Caki2 (cell line): ENCODE measurements around the gene TMEM45B. TPM values are rescaled to one million over a fixed set of nuclear protein-coding genes. Genes with fewer than 3 reads are reported as not detected.
"Not testable (repeated sequence)": the region's sequence is repeated elsewhere in the genome, so short reads cannot be mapped to it uniquely, and the experiment has no call there.

ENCODE experiments used
- DNase-seq: peaks from one replicate; pipeline ENCODE4 v3.0.0-alpha.2; 2015; ENCODE audit warnings: low read depth
- in situ Hi-C: cut with HindIII; loops from 2 replicates; pipeline ENCODE4 v1.10.0; 2016; ENCODE audit warnings: low sequenced_read_pairs, low pct_unique_long_range_greater_than_20kb, mixed read lengths
- total RNA-seq: library from RNA; depleted of rRNA; stranded (reverse); fragments of >200 nt; shearing (Covaris generic); gene quantifications from 2 replicates; pipeline ENCODE4 v1.2.3, GENCODE V29; 2014; ENCODE audit warnings: low replicate concordance; rRNA removed

The TMEM45B gene
- total RNA-seq: 0.61 and 2.3 TPM in 2 replicates

GRCh38 chr11:129815596-129816461 is at the start of gene TMEM45B:
Gene TMEM45B, plus strand, starts transcription at chr11:129815848. Its CDS starts 36,635 bp downstream, at chr11:129852483.
- in situ Hi-C loops: no loop called here
- DNase-seq: no peak

DNA sequence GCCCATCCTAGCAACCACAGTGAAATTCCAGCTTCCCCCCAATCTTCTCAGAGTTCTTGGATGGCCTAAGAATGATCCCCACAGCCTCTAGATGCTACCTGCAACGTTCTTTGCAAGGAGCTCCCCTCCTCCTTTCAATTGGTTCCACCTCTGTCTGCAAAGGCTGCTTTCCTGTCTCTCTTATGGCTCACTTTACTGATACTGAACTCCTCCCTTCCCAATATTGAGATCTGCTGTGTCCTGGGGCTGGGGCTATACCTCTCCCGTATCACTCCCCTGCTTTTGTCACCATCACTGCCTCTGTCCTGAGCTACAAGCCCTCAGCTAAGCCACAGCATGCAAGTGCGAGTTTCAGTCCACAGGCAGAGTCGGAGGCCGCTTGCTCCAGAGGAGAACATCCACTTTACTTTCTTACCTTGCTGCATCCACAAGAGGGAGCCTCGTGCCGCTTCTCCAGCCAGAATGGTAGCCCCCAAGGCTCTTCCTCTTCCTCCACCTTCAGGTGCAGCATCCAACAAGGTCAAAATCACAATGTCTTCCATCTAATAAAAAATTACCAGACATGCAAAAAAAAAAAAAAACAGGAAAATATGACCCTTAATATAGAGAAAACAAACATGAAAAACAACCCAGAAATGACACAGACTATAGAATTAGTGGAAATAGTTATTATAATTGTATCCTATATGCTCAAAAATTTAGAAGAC is 48.6 kb upstream of the TMEM45B start:
- peak; percentile 1 for DNase-seq
- in situ Hi-C loops: no loop called here

- in situ Hi-C loops: no loop called here
- DNase-seq: no peak
Observed at GRCh38 chr11:129767827-129768226, 47.8 kb upstream of the TMEM45B start.

DNA sequence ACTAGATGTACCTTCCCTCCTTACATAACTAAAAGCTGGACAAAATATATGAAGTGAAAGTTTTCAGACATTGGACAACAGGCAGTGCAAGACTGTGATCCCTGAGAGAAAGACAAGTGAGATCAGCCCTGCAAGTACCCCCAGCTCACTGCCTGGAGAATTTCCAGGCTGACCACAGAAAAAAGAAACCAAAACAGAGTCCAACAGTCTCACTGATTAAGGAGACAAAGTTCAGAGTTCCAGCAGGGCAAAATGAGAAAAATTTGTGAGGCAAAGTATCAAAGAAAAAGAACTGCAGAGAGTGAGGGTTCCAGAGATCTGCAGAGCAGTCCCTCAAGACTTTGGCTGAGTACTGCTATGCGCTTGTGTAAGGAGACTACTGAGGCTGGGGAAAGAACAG is 47.3 kb upstream of the TMEM45B start:
- DNase-seq: no peak
- in situ Hi-C loops: no loop called here

- in situ Hi-C loops: no loop called here
- DNase-seq: no peak
Observed at GRCh38 chr11:129769059-129769458, 46.6 kb upstream of the TMEM45B start.

DNA sequence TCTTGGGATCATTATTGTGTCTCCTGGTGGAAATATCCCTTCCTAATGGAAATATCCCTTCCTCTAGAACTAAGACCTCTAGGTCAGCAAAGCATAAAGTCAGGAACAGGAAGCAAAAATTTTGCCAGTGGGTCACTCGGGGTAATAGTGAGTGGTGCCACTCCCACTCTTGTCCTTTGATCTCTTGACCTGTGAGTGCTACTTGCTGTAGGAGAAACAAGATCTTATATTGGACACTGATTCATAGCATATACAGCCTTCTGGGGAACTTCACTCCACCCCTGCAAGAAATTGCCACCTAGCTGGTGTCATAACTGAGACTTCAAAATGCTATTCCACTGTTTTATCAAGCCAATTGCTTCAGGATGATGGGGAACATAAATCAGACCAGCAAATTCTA is 44.7 kb upstream of the TMEM45B start:
- in situ Hi-C loops: no loop called here
- DNase-seq: no peak

- DNase-seq, in situ Hi-C loops: not testable (repeated sequence)
Observed at GRCh38 chr11:129771456-129771855, 44.2 kb upstream of the TMEM45B start.

- in situ Hi-C loops: no loop called here
- no peak for DNase-seq
Observed at GRCh38 chr11:129778877-129779276, 36.8 kb upstream of the TMEM45B start.

DNA sequence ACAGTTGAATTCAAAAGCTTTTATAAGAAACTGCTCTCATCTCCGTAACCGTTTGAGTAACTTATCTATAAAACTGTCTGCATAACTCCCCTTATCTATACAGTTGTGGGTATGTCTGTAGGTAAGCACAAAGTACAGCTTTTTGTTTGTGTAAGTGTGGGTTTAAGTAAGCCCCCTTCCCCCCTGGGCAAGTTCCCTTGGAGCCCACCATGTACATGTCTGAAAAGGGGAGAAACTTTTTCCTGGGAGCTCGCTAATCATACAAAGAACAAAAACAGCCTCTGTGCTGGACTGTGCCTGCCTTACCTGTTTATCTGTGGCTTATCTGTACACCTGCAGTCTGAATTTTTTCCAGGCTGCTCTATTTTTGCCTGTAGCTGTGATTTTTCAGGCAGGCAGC is 36.3 kb upstream of the TMEM45B start:
- DNase-seq: no peak
- in situ Hi-C loops: no loop called here

GRCh38 chr11:129785383-129786111 is 30.1 kb upstream of the TMEM45B start:
- peak; percentile 6 for DNase-seq
- in situ Hi-C loops: no loop called here

DNA sequence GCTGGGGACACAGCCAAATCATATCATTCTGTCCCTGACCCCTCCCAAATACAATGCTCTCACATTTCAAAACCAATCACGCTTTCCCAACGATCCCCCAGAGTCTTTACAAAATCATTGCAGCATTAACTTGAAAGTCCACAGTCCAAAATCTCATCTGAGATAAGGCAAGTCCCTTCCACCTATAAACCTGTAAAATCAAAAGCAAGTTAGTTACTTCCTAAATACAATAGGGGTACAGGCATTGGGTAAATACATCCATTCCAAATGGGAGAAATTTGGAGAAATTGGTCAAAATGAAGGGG is 29.6 kb upstream of the TMEM45B start:
- DNase-seq, in situ Hi-C loops: not testable (repeated sequence)

GRCh38 chr11:129787532-129788155 is 28.0 kb upstream of the TMEM45B start:
- no peak for DNase-seq
- in situ Hi-C loops: no loop called here

GRCh38 chr11:129788278-129788677 is 27.4 kb upstream of the TMEM45B start:
- in situ Hi-C loops: no loop called here
- DNase-seq: no peak

DNA sequence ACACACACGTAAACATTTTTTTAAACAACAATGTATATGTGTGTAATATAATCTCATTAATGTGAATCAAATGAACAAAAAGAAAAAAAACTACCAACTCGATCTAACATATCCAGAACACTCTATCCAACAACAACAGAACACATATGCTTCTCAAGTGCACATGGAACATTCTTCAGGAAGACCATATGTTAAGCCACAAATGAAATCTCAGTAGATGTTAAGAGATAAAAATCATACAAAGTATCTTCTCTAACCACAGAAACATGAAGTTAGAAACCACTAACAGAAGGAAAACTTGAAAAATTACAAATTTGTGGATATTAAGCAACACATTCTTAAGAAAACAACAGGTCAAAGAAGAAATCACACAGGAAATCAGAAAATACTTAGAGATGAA is 25.5 kb upstream of the TMEM45B start:
- in situ Hi-C loops: no loop called here
- no peak for DNase-seq

- in situ Hi-C loops: no loop called here
- DNase-seq: no peak
Observed at GRCh38 chr11:129791515-129791914, 24.1 kb upstream of the TMEM45B start.

DNA sequence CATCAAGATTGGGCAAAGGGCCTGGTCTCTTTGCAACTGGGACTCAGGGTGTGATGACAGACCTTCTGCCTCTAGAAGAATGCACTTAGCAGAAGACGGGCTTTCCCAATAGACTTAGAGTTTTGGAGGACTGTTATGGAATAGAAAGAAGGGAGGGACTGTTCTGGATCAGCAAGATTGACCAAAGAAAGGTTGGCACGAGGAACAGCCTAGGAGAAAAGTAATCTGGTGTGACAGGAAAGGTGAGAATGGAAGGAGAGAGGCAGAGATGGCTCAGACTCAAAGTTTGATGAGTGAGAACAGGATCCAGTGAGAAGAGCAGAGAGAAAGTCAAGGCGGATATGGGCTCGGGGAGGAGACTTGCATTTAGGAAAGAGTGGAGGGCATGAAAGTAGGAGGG is 23.0 kb upstream of the TMEM45B start:
- DNase-seq: no peak
- in situ Hi-C loops: no loop called here

- in situ Hi-C loops: no loop called here
- DNase-seq: no peak
Observed at GRCh38 chr11:129795089-129795488, 20.6 kb upstream of the TMEM45B start.

DNA sequence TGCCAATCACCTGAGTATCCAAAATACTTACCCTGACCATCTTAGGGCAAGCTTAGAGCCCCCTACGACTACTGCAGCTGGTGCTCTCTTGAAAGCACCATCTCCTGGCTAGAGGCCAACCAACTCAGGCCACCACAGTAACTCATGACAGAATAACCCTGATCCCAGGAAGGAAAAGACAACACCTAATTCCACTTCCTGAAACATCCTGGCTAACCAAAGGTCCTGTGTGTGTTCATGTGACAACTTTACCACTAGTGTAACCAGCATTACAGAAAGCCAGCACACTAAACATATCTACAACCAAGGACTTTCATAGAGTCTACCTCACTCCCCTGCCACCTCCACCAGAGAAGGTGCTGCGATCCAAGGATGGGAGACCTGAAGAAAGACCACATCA is 17.4 kb upstream of the TMEM45B start:
- DNase-seq: no peak
- in situ Hi-C loops: no loop called here

DNA sequence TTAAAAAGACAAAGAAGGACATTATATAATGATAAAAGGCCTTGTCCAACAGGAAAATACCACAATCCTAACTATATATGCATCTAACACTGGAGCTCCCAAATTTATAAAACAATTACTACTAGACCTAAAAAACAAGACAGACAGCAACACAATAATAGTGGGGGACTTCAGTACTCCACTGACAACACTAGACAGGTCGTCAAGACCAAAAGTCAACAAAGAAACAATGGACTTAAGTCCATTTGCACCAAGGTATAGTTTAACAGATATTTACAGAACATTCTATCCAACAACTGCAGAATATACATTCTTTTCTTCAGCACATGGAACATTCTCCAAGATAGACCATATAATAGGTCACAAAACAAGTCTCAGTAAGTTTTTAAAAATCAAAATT is 15.5 kb upstream of the TMEM45B start:
- DNase-seq, in situ Hi-C loops: not testable (repeated sequence)
